Stimulated activated CD8-positive, alpha-beta memory T cell treated with anti-CD3 and anti-CD28 coated beads, Interleukin-12 subunit alpha, Interleukin-12 subunit beta, amount 100 ng/mL, for 1 hour (primary cell): Measurements from ENCODE around the gene CDK17.
A peak's percentile ranks its signal among the peaks of the same experiment; 100 is the strongest.

ENCODE experiments used
- DNase-seq: peaks from one replicate; pipeline ENCODE4 v3.0.0-alpha.2; 2020; ENCODE audit warnings: low read depth

Gene CDK17

DNA sequence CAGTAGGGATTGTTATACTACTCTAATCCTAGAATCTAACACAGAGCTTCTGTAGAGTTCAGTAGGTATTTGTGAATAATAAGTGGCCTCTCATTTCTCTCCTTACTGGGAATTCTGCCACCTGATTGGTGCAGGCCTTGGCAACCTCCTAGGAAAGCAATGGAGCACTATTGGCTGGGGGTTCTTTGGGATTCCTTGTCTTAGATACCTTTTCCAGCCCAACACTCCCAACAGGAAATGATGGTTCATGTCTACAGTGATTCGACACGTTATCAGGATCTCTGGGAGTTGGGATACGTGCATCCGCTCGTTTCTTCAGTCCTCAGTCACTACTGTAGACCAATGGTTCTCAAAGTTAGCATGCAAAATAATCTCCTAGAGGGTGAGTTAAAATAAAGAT is 138.7 kb downstream of the CDK17 start:
- DNase-seq = no peak

GRCh38 chr12:96260644-96261043 is 139.6 kb downstream of the CDK17 start:
- no peak for DNase-seq

DNA sequence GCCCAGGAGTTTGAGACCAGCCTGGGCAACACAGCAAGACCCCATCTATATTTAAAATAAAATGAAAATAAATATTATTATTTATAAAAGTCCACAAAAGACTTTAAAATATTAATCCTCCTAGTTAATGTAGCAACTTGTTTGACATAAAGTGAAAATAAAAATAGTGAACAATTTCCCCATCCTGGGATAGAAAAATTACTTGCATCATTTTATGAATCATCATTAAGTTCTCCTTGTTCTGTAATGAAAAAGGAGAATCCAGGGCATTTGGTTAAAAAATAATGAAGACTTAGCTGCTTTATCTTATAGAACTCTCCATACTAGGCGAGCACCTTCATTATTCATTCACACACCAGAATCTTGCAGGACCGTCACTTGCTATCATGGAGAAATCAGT is 140.0 kb downstream of the CDK17 start:
- DNase-seq = no peak

- DNase-seq = no peak
Measured at GRCh38 chr12:96258104-96258961, 141.9 kb downstream of the CDK17 start.

- no peak for DNase-seq
Measured at GRCh38 chr12:96257550-96258103, 142.6 kb downstream of the CDK17 start.

DNA sequence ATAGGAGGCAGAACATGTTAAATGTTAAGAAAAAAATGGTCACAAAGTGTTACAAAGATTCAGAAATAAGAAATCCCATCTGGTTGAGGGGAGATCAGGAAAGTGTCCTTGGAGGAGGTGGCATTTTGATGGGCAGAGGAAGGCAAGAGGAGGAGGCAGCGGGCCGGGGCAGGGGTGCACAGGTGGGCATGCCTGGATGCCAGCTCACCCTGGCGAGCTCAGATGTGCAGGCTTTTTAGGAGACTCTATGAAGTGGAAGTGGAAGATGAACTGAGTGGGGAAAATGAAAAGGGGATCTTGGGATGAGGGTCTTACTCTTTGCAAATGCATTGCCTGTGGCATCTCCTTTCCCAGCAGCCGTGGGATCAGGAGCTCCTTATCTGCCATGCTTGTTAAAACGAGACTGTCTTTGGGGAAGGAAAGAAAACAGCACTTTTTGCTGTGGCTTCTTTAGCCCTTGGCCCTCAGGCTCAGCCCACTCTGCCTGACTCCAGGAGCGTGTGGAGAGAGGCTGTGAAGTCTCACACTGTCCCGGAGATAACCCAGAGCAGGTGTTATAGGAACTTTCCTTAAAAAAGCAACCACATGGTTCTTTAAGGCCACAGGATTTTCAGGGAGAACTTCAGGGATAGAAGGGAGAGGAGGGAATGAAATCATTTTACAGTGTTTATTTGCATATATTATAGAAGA is 143.4 kb downstream of the CDK17 start:
- DNase-seq = no peak

DNA sequence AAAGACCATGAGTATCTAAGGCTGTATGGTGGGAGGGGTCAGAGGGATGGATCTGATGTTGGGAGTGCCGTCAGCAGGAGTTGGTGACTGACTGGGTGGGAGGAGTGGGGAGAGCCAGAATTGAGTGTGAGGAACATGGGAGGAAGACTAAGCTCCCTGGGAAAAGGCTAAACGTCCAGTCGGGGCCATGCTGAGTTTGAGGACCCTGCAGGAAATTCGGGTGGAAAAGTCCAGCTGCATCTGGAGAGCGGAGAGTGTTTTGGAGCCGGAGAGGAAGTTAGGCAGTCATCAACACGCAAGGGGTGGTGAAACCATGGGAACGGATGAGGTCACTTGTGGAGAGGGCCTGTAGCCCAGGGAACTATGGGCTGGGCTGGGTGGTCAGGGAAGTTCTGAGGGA is 145.2 kb downstream of the CDK17 start:
- DNase-seq = no peak

DNA sequence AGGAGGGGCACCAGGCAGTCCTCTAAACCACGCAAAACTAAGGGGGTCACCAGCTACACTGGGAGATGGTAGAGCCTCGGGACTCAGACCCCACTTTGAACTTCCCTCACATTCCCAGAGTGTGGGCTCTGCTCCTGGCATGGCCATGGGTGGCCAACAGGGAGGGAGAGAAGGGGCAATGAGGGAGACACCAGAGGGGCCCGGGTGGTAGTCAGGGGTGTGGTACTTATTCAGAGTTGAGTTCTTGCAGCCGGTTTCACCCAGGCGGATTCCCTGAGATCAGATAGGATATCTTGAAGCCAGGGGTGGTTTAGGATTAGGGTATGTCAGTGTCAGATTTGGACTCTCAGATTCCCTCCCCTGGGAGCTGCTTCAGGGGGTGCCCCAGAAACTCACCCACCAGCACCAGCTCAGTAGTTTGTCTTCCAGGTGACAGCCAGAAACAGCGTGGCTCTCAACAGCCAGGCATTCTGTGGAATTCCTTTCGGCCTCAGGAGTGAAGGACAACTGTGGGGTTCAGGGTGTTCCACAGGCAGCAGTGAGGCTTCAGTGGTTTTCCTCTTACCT is 150.0 kb downstream of the CDK17 start:
- DNase-seq = no peak

GRCh38 chr12:96249196-96250118 is 150.8 kb downstream of the CDK17 start:
- DNase-seq = no peak

DNA sequence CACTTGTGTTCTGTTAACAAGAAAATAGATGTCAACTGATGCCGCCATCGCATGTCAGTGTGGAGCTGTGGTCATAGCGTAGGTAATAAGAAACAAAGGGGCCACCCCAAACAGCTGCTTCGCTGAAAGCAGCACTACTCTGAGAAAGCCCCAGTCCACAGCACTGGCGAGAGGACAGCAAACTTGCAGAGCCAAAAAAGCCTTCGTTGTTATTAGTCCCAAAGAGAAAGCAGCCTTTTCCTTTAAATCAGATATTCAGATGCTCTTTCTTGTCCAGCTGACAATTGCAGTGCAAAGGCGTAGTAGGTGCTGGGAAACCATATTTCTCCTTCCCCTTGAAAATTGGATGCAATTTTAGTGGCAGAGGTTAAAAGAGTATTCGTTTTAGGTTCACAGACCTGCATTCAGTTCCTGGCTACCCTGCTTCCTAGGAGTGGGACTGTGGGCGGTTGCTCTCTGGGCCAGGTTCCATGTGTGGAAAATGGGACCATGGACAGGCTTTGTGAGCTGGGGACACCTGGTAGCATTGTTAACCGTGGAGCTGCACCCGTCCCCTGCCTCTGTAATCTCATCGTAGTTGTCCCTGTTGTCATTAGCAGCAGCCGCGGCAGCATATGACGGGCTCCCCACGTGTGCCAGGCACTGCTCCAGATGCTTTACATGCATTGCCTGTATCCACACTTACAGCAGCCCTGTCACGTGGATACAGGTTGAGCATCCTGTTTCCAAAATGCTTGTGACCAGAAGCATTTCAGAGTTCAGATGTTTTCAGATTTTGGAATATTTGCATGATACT is 151.9 kb downstream of the CDK17 start:
- no peak for DNase-seq

DNA sequence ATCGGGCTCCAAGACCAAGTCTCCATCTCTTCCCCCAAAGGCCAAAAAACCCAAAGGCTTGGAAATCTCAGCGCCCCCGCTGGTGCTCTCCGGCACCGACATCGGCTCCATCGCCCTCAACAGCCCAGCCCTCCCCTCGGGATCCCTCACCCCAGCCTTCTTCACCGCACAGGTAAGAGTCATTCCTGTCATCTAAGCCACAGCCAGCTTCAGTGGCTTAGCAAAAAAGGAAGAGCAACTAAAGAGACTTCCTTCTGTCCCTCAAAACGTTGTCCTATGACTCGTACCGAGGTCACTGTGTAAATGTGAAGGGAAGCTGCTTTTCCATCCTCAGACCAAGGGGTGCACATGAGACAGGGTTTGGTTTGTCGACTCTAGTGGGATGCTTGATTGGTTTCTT is 152.7 kb downstream of the CDK17 start:
- no peak for DNase-seq

GRCh38 chr12:96246926-96247505 is 153.2 kb downstream of the CDK17 start:
- no peak for DNase-seq

DNA sequence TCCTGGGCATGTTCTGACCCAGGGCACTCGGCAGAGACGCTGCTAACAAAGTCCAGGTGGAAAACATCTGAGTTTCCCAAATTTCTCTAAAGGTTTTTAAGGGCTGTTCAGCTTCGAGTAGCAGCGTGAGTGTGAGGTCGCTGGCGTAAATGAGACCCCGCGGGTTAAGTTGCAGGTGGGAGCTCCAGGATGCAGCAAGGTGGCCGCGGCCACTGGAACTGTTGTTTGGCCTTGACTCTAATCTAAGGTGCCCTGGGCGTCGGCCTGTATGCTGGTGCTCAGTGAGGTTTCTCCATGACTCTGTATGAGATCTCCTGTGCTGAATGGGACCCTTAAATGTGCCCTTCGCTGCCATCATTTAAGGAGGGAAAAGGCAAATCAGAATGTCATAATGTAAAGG is 155.4 kb downstream of the CDK17 start:
- DNase-seq = no peak

DNA sequence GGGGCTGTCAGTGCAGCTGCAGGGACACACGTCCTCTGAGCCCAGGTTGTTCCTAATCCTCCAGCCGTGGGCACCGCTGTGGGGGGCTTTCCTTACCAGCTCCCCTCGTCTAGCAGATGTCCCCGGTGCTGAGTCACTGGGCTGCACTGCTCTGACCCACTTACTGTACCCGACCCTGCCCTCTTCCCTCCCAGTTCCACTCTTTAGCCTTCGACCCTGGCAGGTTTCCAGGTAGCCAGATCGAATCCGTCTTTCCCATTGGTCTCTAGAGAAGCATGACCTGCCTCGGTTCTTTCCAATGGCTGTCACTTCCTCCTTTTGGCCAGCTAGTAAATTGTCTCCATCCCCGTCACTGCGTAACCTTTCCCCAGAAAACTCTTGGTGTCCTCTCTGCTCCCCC is 157.6 kb downstream of the CDK17 start:
- DNase-seq = no peak

GRCh38 chr12:96241846-96242256 is 158.4 kb downstream of the CDK17 start:
- DNase-seq = peak; percentile 57

DNA sequence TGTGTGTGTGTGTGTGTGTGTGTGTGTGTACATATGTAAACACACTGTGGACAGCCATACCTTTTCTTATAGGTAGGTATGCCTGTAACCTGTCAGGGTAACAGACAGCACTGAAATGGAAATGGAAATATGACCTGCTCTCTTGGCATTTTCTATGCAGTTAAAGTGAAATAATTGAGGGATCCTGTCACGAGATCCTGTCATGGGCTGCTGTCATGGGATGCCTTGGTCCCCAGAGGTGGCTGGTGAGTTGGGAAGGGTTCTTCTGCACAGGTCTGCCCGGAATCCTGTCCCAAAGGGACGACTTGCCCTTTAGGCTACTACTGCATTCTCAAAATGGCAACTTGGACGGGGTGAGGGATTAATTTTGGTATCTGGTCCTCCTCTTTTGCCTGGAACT is 158.8 kb downstream of the CDK17 start:
- no peak for DNase-seq

DNA sequence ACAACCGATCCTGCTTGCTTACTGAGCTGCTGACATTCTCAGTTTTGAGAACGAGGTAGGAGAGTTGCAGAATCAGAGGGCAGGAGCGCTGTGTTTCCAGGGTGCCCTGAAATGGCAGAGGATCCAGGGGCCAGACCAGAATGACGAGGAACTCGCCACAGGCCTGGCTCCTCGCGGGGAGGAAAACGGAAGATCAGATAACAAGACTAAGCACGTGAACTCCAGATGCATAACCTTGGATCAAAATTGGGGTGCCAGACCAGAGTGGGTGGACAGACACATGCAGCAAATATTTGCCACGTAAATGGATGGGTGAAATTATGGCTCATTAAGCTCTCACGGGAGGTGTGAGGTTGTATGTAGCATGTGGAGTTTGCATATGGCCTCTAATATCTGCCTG is 159.6 kb downstream of the CDK17 start:
- DNase-seq = no peak

GRCh38 chr12:96239711-96240635 is 160.3 kb downstream of the CDK17 start:
- no peak for DNase-seq

DNA sequence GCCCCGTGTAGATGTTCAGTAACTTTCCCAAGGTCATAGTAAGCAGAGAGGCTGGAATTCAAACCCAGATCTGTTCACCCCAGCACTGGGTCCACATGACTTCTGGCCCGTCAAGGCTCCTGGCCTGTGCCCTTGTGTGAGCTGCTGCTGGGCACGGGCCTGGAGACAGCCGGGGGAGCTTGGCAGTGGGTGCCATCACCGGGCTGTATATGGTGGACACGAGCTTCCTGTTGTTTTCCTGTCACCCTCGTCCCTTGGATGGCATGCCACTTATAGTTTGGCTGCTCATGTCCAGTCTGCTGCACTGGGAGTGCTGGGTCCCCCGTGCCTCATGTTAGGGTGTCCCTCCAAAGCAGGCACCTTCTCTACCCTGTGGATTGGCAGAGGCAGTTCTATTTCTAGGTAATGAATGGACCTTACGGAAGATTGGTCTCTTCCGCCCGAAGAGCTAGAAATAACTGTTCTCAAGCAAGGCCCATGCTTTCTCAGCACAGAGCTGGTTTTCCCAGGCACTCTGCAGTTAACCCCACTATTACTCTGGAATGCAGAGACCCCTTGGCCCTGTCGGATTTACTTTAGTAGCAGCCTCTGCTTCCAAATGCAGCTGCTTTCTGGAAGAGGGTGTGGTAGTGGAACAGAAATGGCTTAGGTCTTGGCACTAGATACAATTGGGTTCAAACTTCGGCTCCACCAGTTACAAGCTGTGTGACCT is 161.7 kb downstream of the CDK17 start:
- no peak for DNase-seq
